Glomerular visceral epithelial cell (primary cell): Measurements from ENCODE around the gene COL18A1.
"Not testable (repeated sequence)": the region's sequence is repeated elsewhere in the genome, so short reads cannot be mapped to it uniquely, and the experiment has no call there.

Experiments
- DNase-seq: peaks from one replicate; pipeline ENCODE4 v3.0.0-alpha.2; 2016; ENCODE audit errors: extremely low spot score

COL18A1 gene

GRCh38 chr21:45559216-45560105, 154.5 kb downstream of the COL18A1 start:
- DNase-seq, result no peak

GRCh38 chr21:45560106-45561021, 155.4 kb downstream of the COL18A1 start:
- DNase-seq, result no peak

GRCh38 chr21:45561241-45561640, 156.3 kb downstream of the COL18A1 start:
- DNase-seq, result not testable (repeated sequence)

- no peak for DNase-seq
These were observed 157.4 kb downstream of the COL18A1 start for GRCh38 chr21:45562402-45562801.

GRCh38 chr21:45562965-45563364, 158.0 kb downstream of the COL18A1 start:
- DNase-seq, result no peak
